ENCODE results near the gene SLC30A7.

GRCh38 chr1:101005871-101006270 is 110.0 kb downstream of the SLC30A7 start:
- TF ChIP-seq CTCF (conservative IDR thresholded peaks at IDR 0.05 in 1 of 2, IDR thresholded peaks at IDR 0.05 in 1 of 2; ENCODE audit: extremely low read depth in 1 of 2, insufficient read depth in 1 of 2, low read depth in 1 of 2, low read length in 2 of 2) (no peak), EZH2 (IDR thresholded peaks at IDR 0.05; ENCODE audit: borderline replicate concordance, low read length) (no peak)

Data from mammary epithelial cell (primary cell).